GM12878 (cell line): ENCODE results near the gene SLC4A1. TPM values are rescaled to one million over a fixed set of nuclear protein-coding genes. Genes with fewer than 3 reads are reported as not detected.

Experiments
- ATAC-seq: fragments of 200-7000 bp; cut with Tn5 transposase; 3 replicates; pipeline ENCODE4 v1.9.1; 2020; ENCODE audit warnings: mild to moderate bottlenecking, moderate library complexity
- BruUV-seq: library from RNA; stranded (reverse); fragments of 400-500 nt; replicated peaks from 2 replicates; lab custom pipeline; 2021; lab: Mats Ljungman, UMichigan
- CTCF ChIA-PET: fragments of 300-600 bp; sonication (Branson Sonifier 250); formaldehyde crosslinking; extraction: SDS; loops from one replicate; lab custom pipeline; 2021; ENCODE audit warnings: inconsistent platforms; lab: Yijun Ruan, JAX
- POLR2A ChIA-PET: fragments of 350-600 bp; formaldehyde crosslinking; extraction: SDS; loops from one replicate; lab custom pipeline; 2021; ENCODE audit warnings: inconsistent platforms; lab: Charles Lee
- RAD21 ChIA-PET: fragments of 300-600 bp; sonication (Branson Sonifier 250); formaldehyde crosslinking; loops from one replicate; lab custom pipeline; 2023; ENCODE audit warnings: antibody characterized with exemption; ENCODE audit not compliant: unreplicated experiment; lab: Charles Lee
- SMC1A ChIA-PET: fragments of 300-600 bp; sonication (Branson Sonifier 250); formaldehyde crosslinking; loops from one replicate; lab custom pipeline; 2023; ENCODE audit not compliant: unreplicated experiment, uncharacterized antibody; lab: Charles Lee
- DNase-seq: peaks from one replicate; pipeline ENCODE4 v3.0.0-alpha.2; 2011; ENCODE audit warnings: low read depth, low spot score
- FAIRE-seq: peaks from 3 replicates; lab custom pipeline; 2011; peaks lifted over from hg19 to GRCh38; lab: Jason Lieb, UNC
- H2AFZ ChIP-seq: 2 replicates; pipeline ENCODE4 v1.6.0; 2011; ENCODE audit warnings: low read depth, low read length, control low read depth; ENCODE audit not compliant: control insufficient read depth
- H3K27ac ChIP-seq: 2 replicates; pipeline ENCODE4 v1.5.1; 2011; ENCODE audit warnings: control low read depth; ENCODE audit not compliant: control insufficient read depth, insufficient read depth
- H3K27me3 ChIP-seq, 2 experiments: replicated peaks in 1 of 2; 2 replicates each; pipeline versions ENCODE4 v1.6.0 to v1.6.1; 2011; ENCODE audit warnings: low read length in 1 of 2; ENCODE audit not compliant: control insufficient read depth in 2 of 2, insufficient read depth in 2 of 2
- H3K36me3 ChIP-seq, 2 experiments: 2 replicates each; pipeline ENCODE4 v1.5.1; 2011; ENCODE audit warnings: low read length in 1 of 2; ENCODE audit not compliant: control insufficient read depth in 2 of 2, insufficient read depth in 2 of 2
- H3K4me1 ChIP-seq: 2 replicates; pipeline ENCODE4 v1.6.1; 2011; ENCODE audit warnings: mild to moderate bottlenecking, low read length, moderate library complexity, mixed read lengths; ENCODE audit not compliant: control insufficient read depth, insufficient read depth
- H3K4me2 ChIP-seq: 2 replicates; pipeline ENCODE4 v1.6.0; 2011; ENCODE audit warnings: control low read depth; ENCODE audit not compliant: control insufficient read depth, insufficient read depth
- H3K4me3 ChIP-seq: fragments of 200-600 bp; sonication (generic); 2 replicates; pipeline ENCODE4 v1.5.1; 2016
- H3K79me2 ChIP-seq: 2 replicates; pipeline ENCODE4 v1.6.0; 2011; ENCODE audit warnings: low read length; ENCODE audit not compliant: control insufficient read depth, insufficient read depth
- H3K9ac ChIP-seq: 2 replicates; pipeline ENCODE4 v1.8.0; 2011; ENCODE audit warnings: low read length, control low read depth, mixed read lengths; ENCODE audit not compliant: control insufficient read depth, insufficient read depth
- H3K9me3 ChIP-seq: replicated peaks from 3 replicates; pipeline ENCODE4 v1.5.1; 2011; ENCODE audit warnings: mild to moderate bottlenecking, low read length; ENCODE audit not compliant: control insufficient read depth, insufficient read depth
- H4K20me1 ChIP-seq: 2 replicates; pipeline ENCODE4 v1.6.0; 2011; ENCODE audit not compliant: control insufficient read depth, insufficient read depth
- E2F8 ChIP-seq: fragments of 450-650 bp; IDR thresholded peaks from 2 replicates; pipeline ENCODE4 v1.6.1; 2018; ENCODE audit warnings: mild to moderate bottlenecking, low read depth, moderate library complexity; ENCODE audit not compliant: partially characterized antibody
- EGR1 ChIP-seq, 2 experiments: IDR thresholded peaks; 1 replicate in 1 of 2; 2 replicates in 1 of 2; pipeline ENCODE4 v1.6.1; 2011 to 2012; ENCODE audit warnings: low read depth in 2 of 2, low read length in 2 of 2, borderline replicate concordance in 1 of 2, mild to moderate bottlenecking in 1 of 2, moderate library complexity in 1 of 2
- FOXM1 ChIP-seq: IDR thresholded peaks from 2 replicates; pipeline ENCODE4 v1.6.1; 2012; ENCODE audit warnings: low read depth, mild to moderate bottlenecking, inconsistent platforms, low read length, moderate library complexity
- LARP7 ChIP-seq: fragments of 450-650 bp; IDR thresholded peaks from 2 replicates; pipeline ENCODE4 v1.6.1; 2017; ENCODE audit warnings: mild to moderate bottlenecking
- MEF2A ChIP-seq: IDR thresholded peaks from 2 replicates; pipeline ENCODE4 v1.6.1; 2011; ENCODE audit warnings: low read depth, mild to moderate bottlenecking, low read length, moderate library complexity; ENCODE audit not compliant: insufficient read depth
- MYB ChIP-seq: fragments of 150-350 bp; IDR thresholded peaks from 2 replicates; pipeline ENCODE4 v1.6.1; 2014; ENCODE audit warnings: mild to moderate bottlenecking, low read depth, low read length, borderline replicate concordance
- NBN ChIP-seq: fragments of 450-650 bp; IDR thresholded peaks from 2 replicates; pipeline ENCODE4 v1.6.1; 2016
- PBX3 ChIP-seq: IDR thresholded peaks from 2 replicates; pipeline ENCODE4 v1.6.1; 2011; ENCODE audit warnings: mild to moderate bottlenecking, low read depth, low read length, moderate library complexity; ENCODE audit not compliant: insufficient replicate concordance
- RUNX3 ChIP-seq: IDR thresholded peaks from 2 replicates; pipeline ENCODE4 v1.6.1; 2012; ENCODE audit warnings: low read length, inconsistent platforms
- SMAD5 ChIP-seq: IDR thresholded peaks from 2 replicates; pipeline ENCODE4 v1.6.1; 2016; ENCODE audit warnings: antibody characterized with exemption, low read depth
- SUPT20H ChIP-seq: IDR thresholded peaks from 2 replicates; pipeline ENCODE4 v1.6.1; 2011; ENCODE audit warnings: low read depth, mild to moderate bottlenecking, low read length, moderate library complexity, borderline replicate concordance; ENCODE audit not compliant: control insufficient read depth
- WGBS: methylation state at CpG from one replicate; pipeline ENCODE4 v1.1.6; 2016; ENCODE audit warnings: low lambda C conversion rate; ENCODE audit not compliant: insufficient replicate concordance, insufficient coverage; ENCODE audit errors: missing lambda C conversion rate; 5-methylcytosine and 5-hydroxymethylcytosine counted together
- in situ Hi-C: fragments of 300-500 bp; cut with MboI; formaldehyde crosslinking; loops from 9 replicates; pipeline ENCODE4 v1.14.3; 2018; ENCODE audit warnings: mixed read lengths
- intact Hi-C: fragments of 100-400 bp; cut with micrococcal nuclease; formaldehyde crosslinking; loops from one replicate; pipeline ENCODE4 v1.14.2; 2022; ENCODE audit not compliant: unreplicated experiment
- polyA plus RNA-seq, 11 experiments: library from polyadenylated mRNA; depleted of rRNA in 4 of 11; unstranded in 6 of 11; stranded (reverse) in 5 of 11; fragments of >200 nt; fragmentation: Nextera tagmentation in 4 of 11; fragmentation: Illumina TruSeq in 1 of 11; extraction: Ambion mirVana in 4 of 11; extraction: Trizol in 1 of 11; gene quantifications; 1 replicate in 1 of 11; 2 replicates in 10 of 11; pipeline versions ENCODE4 v1.2.1 to v1.2.3, GENCODE V29; 2011 to 2016; ENCODE audit warnings: inconsistent platforms in 2 of 11, missing spikeins in 2 of 11, low read depth in 1 of 11
- total RNA-seq, 4 experiments: library from RNA; depleted of rRNA in 3 of 4; stranded (reverse); fragments of >200 nt in 3 of 4; fragmentation: Illumina TruSeq in 1 of 4; extraction: Trizol in 1 of 4; gene quantifications; 2 replicates each; pipeline versions ENCODE4 v1.2.1 to v1.2.3, GENCODE V29; 2013 to 2021

SLC4A1 gene
- total and polyA plus RNA-seq, 10 of the 15 experiments (the other 5 are each of a cell fraction or from before 2014, with no cell fraction given): 0.03 TPM; not detected in 9

- H3K79me2 ChIP-seq: no peaks in the 10 kb centered on the region
- no peak overlapping the region for H2AFZ ChIP-seq
- CTCF ChIA-PET: interaction anchor here (0.8 kb wide), 1 partner anchor 78 kb away, joined by 3 read pairs; no protein-coding TSS in a partner anchor
- WGBS: 56% methylated on average over 8 of the region's 8 CpGs
- H4K20me1 ChIP-seq: no peaks in the 10 kb centered on the region
- H3K9ac ChIP-seq: no peak overlapping the region
- RAD21 ChIA-PET: no interaction called here
- no TSS peak for BruUV-seq
- ATAC-seq (no peak), DNase-seq (no peak), FAIRE-seq (no peak)
- intact Hi-C loops (no loop called here), in situ Hi-C loops (no loop called here)
- peaks cover 0 to 3% of the 10 kb centered on the region in 2 experiments; a peak in 1 of 4 replicates for H3K27me3 ChIP-seq
- TF ChIP-seq SUPT20H: no peak
- no peak for TF ChIP-seq NBN
- TF ChIP-seq LARP7: no peak
- TF ChIP-seq EGR1 (IDR thresholded peaks at IDR 0.05; ENCODE audit: borderline replicate concordance in 1 of 2, low read depth in 2 of 2, low read length in 2 of 2): no peak
- TF ChIP-seq PBX3: no peak
- TF ChIP-seq MEF2A: no peak
- TF ChIP-seq RUNX3: no peak
- no peak for TF ChIP-seq FOXM1
- TF ChIP-seq SMAD5: no peak
- TF ChIP-seq E2F8: no peak
- TF ChIP-seq MYB: no peak
- SMC1A ChIA-PET: no interaction called here
- no peak overlapping the region for H3K4me2 ChIP-seq
- H3K4me3 ChIP-seq: no peak overlapping the region
- H3K9me3 ChIP-seq: no peaks in the 10 kb centered on the region
- POLR2A ChIA-PET: interaction anchor here (0.6 to 0.7 kb wide), 2 partner anchors 102 to 286 kb away, joined by 3 read pairs; no protein-coding TSS in a partner anchor
- no peaks in the 10 kb centered on the region for H3K36me3 ChIP-seq
- no peak overlapping the region for H3K27ac ChIP-seq
- no peaks in the 10 kb centered on the region; the same call in 1 of the 2 replicates for H3K4me1 ChIP-seq
Observed at GRCh38 chr17:44287651-44288050, 19.7 kb upstream of the SLC4A1 start.
